Fibroblast of lung (primary cell): ENCODE data around the gene TRIM14.

Source experiments
- EZH2 ChIP-seq: IDR thresholded peaks from 2 replicates; pipeline ENCODE4 v1.5.1; 2012; ENCODE audit warnings: low read length, control low read depth, mild to moderate bottlenecking; ENCODE audit errors: missing control alignments
- TF ChIP-seq, protein P1 (sequence below), 2 donors: IDR thresholded peaks in 1 of 2; conservative IDR thresholded peaks in 1 of 2; 1 replicate in 1 of 2; 2 replicates in 1 of 2; pipeline ENCODE4 v1.5.1; 2011 to 2012; ENCODE audit warnings: low read length in 2 of 2, control low read depth in 1 of 2, inconsistent platforms in 1 of 2, low read depth in 1 of 2, mild to moderate bottlenecking in 1 of 2

DNA sequence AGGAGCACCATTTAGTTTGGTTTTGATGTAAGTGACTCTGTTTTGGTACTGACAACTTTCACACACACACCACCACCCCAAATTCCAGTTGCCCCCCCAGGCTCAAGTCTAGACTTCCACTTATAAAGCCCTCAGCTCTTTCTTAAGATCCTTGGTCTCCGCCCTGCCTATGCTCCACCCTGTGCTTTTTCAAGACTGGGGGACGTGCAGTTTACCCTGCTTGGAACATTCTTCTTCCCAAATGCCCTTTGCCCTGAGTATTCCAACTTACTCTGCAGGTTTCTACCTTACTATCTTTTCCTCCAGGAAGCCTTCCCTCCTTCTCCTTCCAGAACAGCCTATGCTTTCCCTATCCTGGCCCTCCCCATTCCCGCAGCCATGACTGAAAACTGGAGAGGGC lies 1.5 kb upstream of the TRIM14 start:
- no peak for TF ChIP-seq EZH2
- TF ChIP-seq, protein P1, sequence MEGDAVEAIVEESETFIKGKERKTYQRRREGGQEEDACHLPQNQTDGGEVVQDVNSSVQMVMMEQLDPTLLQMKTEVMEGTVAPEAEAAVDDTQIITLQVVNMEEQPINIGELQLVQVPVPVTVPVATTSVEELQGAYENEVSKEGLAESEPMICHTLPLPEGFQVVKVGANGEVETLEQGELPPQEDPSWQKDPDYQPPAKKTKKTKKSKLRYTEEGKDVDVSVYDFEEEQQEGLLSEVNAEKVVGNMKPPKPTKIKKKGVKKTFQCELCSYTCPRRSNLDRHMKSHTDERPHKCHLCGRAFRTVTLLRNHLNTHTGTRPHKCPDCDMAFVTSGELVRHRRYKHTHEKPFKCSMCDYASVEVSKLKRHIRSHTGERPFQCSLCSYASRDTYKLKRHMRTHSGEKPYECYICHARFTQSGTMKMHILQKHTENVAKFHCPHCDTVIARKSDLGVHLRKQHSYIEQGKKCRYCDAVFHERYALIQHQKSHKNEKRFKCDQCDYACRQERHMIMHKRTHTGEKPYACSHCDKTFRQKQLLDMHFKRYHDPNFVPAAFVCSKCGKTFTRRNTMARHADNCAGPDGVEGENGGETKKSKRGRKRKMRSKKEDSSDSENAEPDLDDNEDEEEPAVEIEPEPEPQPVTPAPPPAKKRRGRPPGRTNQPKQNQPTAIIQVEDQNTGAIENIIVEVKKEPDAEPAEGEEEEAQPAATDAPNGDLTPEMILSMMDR (conservative IDR thresholded peaks at IDR 0.05 in 1 of 2, IDR thresholded peaks at IDR 0.05 in 1 of 2; ENCODE audit: low read depth in 1 of 2, low read length in 2 of 2): no peak
